ENCODE data around the gene TNFSF4. TPM values are rescaled to one million over a fixed set of nuclear protein-coding genes. Genes with fewer than 3 reads are reported as not detected.

Gene TNFSF4
- total RNA-seq, 1 experiment from 2014 or later = 0.31 TPM

DNA sequence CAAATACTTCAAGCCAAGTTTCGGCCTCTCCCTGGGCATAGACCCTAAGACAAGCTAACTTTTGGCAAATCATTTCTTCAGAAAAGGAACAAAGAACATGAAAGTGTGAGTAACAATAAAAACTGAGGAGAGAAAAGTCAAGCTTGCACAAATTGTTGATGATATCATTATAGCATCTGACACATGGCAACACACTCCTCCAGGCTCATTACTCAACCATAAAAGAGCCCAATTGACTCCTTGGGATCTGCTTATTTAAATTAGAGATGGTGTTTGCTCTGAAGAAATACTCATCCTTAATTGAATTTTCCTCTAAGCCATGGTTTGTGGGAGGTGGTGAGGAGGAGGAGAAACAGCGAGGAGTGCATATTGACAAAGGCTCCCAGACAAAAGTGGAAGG is 54.5 kb downstream of the TNFSF4 start:
- TF ChIP-seq, protein P1, sequence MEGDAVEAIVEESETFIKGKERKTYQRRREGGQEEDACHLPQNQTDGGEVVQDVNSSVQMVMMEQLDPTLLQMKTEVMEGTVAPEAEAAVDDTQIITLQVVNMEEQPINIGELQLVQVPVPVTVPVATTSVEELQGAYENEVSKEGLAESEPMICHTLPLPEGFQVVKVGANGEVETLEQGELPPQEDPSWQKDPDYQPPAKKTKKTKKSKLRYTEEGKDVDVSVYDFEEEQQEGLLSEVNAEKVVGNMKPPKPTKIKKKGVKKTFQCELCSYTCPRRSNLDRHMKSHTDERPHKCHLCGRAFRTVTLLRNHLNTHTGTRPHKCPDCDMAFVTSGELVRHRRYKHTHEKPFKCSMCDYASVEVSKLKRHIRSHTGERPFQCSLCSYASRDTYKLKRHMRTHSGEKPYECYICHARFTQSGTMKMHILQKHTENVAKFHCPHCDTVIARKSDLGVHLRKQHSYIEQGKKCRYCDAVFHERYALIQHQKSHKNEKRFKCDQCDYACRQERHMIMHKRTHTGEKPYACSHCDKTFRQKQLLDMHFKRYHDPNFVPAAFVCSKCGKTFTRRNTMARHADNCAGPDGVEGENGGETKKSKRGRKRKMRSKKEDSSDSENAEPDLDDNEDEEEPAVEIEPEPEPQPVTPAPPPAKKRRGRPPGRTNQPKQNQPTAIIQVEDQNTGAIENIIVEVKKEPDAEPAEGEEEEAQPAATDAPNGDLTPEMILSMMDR (IDR thresholded peaks at IDR 0.05; ENCODE audit: unreplicated experiment) = no peak
- Mint-ChIP-seq H3K27ac (ENCODE audit: unreplicated experiment) (no peak overlapping the region), H3K4me1 (ENCODE audit: low read depth, unreplicated experiment) (no peaks in the 10 kb centered on the region), H3K27me3 (ENCODE audit: unreplicated experiment) (peaks cover 1% of the 10 kb centered on the region), H3K36me3 (ENCODE audit: insufficient read depth, unreplicated experiment) (no peaks in the 10 kb centered on the region), H3K9me3 (ENCODE audit: low read depth, unreplicated experiment) (peaks cover 3% of the 10 kb centered on the region), H3K4me3 (ENCODE audit: low read depth, unreplicated experiment) (no peak overlapping the region)
- BruUV-seq (replicated peaks) = no TSS peak
- CTCF ChIA-PET = no interaction called here
- intact Hi-C loops (cut with micrococcal nuclease; ENCODE audit: unreplicated experiment) = no loop called here
- no peak for DNase-seq

- peaks cover 9% of the 10 kb centered on the region for H3K9me3 Mint-ChIP-seq (ENCODE audit: low read depth, unreplicated experiment)
- H3K36me3 Mint-ChIP-seq (ENCODE audit: insufficient read depth, unreplicated experiment) = no peaks in the 10 kb centered on the region
- H3K27ac Mint-ChIP-seq (ENCODE audit: unreplicated experiment) = no peak overlapping the region
- H3K4me3 Mint-ChIP-seq (ENCODE audit: low read depth, unreplicated experiment) = no peak overlapping the region
- CTCF ChIA-PET = no interaction called here
- H3K27me3 Mint-ChIP-seq (ENCODE audit: unreplicated experiment) = peaks cover 13% of the 10 kb centered on the region
- TF ChIP-seq, protein P1 (IDR thresholded peaks at IDR 0.05; ENCODE audit: unreplicated experiment) = no peak
- intact Hi-C loops (cut with micrococcal nuclease; ENCODE audit: unreplicated experiment) = no loop called here
- BruUV-seq (replicated peaks) = no TSS peak
- DNase-seq = no peak
- H3K4me1 Mint-ChIP-seq (ENCODE audit: low read depth, unreplicated experiment) = no peaks in the 10 kb centered on the region
Observed at GRCh38 chr1:173150795-173151194, 56.3 kb downstream of the TNFSF4 start.

- TF ChIP-seq, protein P1 (IDR thresholded peaks at IDR 0.05; ENCODE audit: unreplicated experiment) = no peak
- CTCF ChIA-PET = no interaction called here
- DNase-seq = no peak
- BruUV-seq (replicated peaks) = no TSS peak
- intact Hi-C loops (cut with micrococcal nuclease; ENCODE audit: unreplicated experiment) = no loop called here
- Mint-ChIP-seq H3K27ac (ENCODE audit: unreplicated experiment) (no peak overlapping the region), H3K36me3 (ENCODE audit: insufficient read depth, unreplicated experiment) (no peaks in the 10 kb centered on the region), H3K9me3 (ENCODE audit: low read depth, unreplicated experiment) (peaks cover 16% of the 10 kb centered on the region), H3K27me3 (ENCODE audit: unreplicated experiment) (peaks cover 13% of the 10 kb centered on the region), H3K4me1 (ENCODE audit: low read depth, unreplicated experiment) (no peaks in the 10 kb centered on the region), H3K4me3 (ENCODE audit: low read depth, unreplicated experiment) (no peak overlapping the region)
Observed at GRCh38 chr1:173149887-173150286, 57.2 kb downstream of the TNFSF4 start.

- H3K36me3 Mint-ChIP-seq (ENCODE audit: insufficient read depth, unreplicated experiment) = no peaks in the 10 kb centered on the region
- intact Hi-C loops (cut with micrococcal nuclease; ENCODE audit: unreplicated experiment) = no loop called here
- TF ChIP-seq, protein P1 (IDR thresholded peaks at IDR 0.05; ENCODE audit: unreplicated experiment) = no peak
- H3K27me3 Mint-ChIP-seq (ENCODE audit: unreplicated experiment) = peaks cover 13% of the 10 kb centered on the region
- H3K4me3 Mint-ChIP-seq (ENCODE audit: low read depth, unreplicated experiment) = no peak overlapping the region
- no peak for DNase-seq
- H3K4me1 Mint-ChIP-seq (ENCODE audit: low read depth, unreplicated experiment) = no peaks in the 10 kb centered on the region
- BruUV-seq (replicated peaks) = no TSS peak
- no peak overlapping the region for H3K27ac Mint-ChIP-seq (ENCODE audit: unreplicated experiment)
- CTCF ChIA-PET = no interaction called here
- peaks cover 18% of the 10 kb centered on the region for H3K9me3 Mint-ChIP-seq (ENCODE audit: low read depth, unreplicated experiment)
Observed at GRCh38 chr1:173148971-173149370, 58.2 kb downstream of the TNFSF4 start.

Data from Calu3 (cell line).